HS-5 (cell line): ENCODE data around the gene HSD11B1.
A peak's percentile ranks its signal among the peaks of the same experiment; 100 is the strongest.

Experiments
- DNase-seq: peaks from one replicate; pipeline ENCODE4 v3.0.0-alpha.2; 2012; ENCODE audit warnings: low read depth

Gene HSD11B1

DNA sequence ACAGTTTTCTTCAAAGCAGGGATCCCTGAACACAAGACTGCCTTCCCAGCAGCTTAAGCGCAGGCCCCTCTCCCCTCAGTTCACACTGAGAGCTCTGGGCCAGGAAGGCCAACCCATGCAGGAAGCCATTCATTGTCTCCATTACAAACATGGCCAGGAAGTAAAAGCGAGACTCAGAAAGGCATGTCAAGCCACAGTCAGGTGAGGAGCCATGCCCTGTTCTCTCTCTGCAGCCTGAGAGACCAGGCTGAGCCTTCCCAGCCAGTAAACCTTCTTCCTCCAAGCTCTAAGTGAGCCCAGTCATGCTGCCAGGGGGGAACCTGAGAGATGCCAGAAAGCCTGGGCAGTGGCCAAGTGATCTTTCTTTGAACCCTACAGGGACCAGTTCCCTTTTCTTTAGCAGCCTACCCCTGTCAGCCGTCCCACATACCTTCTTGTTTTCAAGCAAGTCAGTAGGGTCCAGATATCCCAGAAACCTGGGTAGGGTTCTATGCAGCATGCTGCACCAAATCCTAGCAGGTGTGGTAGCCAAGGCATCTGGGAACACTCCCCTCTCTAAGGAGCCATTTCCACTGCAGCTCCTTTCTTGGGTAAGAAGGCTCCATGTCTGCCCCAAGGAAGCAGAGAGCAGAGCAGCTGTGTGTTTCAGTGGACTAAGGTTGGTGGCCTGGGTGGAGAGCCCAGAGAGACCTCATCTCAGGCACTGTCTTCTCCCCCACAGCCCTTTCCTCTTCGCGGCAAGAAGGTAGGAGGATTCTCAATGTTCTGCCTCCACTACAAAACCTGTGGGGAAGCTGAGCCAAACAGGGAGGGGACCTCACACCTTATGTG, 52.2 kb downstream of the HSD11B1 start:
- DNase-seq = no peak

DNA sequence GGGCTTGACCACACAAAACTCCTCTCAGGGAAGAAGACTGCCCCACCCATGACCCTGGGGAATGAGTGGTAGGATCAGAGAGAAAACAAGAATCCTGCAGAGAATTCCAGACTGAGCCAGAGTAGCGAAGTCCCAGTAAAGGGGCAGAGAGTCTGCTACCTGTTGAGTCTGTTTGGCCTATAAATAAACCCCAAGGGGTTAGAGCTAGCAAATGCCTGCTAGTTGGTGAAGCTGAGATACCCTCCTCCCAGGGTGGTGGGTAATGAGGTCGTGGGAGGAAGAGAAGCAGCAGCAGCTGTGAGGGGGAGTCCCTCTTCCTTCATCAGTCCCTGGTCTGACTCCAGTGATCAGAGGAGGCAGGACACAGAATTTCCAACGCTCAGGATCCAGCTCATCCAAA, 53.8 kb downstream of the HSD11B1 start:
- no peak for DNase-seq

DNA sequence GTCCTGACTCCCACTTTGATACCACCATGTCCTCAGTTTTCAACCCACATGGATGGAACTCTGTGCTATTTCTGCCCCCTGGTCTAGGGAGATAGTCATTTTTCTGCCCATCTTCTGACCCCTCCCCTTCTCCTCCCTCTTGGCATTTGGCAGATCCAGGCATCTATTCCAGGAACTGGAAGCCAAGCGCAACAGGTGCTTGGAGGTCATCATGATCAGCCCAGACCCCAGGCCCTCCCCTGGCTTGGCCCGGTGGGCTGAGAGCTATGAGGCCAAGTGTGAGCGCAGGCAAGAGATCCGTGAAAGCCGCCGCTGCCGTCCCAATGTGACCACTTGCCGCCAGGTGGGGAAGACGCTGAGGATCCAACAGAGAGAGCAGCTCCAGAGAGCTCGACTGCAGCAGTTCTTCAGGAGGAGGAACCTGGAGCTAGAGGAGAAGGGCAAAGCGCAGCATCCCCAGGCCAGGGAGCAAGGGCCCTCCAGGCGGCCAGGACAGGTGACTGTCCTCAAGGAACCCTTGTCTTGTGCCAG, 55.2 kb downstream of the HSD11B1 start:
- no peak for DNase-seq

DNA sequence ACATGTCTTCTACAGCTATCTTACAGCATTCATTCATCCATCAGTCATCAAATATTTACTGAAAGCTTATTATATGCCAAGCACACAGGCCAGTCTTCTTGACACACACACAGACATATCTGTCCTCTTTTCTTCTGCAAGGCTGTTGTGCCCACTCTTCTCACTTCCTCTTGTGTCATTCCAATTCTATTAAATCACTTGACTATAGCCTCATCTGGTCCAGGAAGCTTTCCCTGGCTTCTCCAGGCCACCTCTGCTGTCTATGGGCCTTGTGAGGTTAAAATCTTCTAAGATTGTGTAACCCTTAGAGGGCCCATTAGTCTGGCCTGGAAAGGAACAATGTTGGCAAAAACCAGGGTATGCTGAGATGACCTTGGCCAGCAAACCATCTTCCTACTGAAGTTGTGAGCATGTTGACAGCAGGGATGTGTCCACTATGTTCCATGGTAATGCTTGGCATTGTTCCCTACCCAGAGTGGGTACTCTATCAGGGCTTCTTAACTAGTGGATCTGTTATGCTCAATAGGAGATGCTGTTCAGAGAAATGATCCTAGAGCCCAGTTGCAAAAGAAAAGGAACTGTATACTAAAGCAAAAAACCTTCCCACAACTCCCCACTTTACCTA, 56.5 kb downstream of the HSD11B1 start:
- no peak for DNase-seq

DNA sequence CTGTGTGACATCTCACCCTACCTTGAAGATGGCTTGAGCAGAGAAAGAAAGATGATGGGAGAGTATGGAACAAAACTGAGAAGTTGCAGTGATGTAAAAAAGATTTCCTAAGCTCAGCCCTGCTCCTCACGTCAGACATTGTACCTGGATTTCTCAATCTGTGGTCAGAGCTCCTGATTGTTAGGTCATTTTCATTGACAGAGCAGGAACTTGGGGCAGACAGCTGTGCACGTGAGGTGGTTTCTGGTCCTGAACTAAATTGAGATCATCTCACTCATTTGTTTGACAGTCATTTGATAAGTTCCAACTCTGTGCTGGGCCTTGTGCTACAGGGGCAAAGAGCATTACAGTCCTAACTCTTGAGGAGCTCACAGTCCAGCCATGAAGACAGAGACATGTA, 61.4 kb downstream of the HSD11B1 start:
- DNase-seq = no peak

DNA sequence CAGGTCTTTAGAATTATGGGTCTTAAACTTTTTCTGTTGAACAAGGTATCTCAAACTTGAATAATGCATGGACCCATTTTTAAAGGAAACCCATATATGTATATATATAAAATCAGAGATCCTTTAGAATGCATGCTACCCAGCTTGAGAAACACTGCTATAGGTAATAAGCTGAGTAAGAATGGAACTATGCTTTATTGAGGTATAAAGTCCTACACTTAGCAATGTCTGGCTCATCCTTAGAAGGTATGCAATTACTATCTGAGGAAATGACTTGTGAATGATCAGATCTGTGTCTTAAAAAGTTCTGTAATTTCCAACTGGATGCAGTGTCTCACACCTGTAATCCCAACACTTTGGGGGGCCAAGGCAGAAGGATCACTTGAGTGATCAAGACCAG, 62.5 kb downstream of the HSD11B1 start:
- DNase-seq = no peak

DNA sequence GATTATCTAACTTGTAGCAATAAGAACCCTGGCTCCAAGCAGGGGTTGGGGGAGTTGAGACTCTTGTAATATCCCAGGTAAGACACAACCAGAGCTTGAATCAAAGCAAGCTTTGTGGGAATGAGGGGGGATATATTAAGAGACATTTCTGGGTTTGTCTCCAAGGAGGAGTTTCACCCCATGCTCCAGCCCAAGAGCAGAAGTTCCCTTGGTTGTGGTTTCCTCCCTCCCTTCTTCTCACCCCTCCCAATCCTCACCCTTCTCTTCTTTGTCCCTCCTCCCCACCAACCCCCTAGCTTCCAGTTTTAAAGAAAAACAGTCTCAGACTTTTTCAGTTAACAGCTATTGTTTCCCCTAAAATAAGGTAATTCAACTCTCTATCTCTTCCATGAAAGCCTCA, 63.1 kb downstream of the HSD11B1 start:
- no peak for DNase-seq

DNA sequence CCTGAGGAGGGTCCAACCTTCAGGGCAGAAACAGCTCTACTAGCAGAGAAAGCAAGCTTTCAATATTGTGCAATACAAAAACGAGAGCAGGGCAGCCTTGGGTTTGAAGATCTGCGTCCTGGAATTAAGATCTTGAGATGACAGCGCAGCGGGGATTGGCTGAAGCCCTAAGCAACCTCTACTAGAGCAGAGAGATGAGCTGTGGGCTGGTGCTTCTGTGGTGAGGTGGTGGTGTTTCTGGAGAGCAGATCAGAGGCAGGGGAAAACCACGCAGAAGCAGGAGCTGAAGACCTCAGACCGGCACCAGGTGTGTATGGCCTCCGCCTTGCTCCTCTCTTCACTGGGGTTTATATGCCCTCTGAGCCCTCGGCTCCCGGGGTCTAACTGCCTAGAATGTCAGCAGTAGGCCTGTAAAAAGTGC, 63.7 kb downstream of the HSD11B1 start:
- DNase-seq = no peak

DNA sequence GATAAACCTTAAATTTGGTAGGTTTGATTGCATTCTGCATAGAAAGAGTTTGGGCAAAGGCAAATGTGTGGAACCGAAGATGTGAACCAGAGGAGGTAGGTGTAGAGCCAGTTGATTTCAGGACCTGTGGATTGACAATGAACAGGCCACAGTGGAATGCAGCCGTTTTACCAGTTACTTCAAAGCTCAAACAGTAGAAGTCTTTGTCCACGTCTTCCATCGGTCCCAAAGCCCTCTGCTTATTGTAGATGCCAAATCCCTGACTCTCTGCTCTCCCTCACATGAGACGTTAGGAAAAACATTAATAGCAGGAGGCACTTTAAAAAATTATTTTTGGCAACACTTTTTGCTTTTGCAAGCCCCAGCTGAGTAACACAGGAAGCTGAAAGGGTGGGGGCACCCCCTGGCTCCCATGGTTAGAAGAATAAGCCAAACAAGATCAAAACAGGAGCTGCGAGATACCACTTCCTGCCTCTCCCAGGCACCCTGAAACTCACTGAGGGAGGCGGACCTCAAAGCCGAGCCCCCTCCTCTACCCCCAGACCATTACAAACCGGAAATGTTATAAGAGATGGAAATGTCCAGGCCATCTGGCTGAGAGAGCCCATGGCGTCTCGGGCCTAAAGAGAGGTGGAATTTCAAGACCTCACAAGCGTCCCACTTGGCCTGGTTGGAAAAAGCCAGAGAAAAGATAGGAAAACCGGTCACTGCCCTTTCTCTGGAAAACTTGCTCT, 64.7 kb downstream of the HSD11B1 start:
- DNase-seq = peak; percentile 74

DNA sequence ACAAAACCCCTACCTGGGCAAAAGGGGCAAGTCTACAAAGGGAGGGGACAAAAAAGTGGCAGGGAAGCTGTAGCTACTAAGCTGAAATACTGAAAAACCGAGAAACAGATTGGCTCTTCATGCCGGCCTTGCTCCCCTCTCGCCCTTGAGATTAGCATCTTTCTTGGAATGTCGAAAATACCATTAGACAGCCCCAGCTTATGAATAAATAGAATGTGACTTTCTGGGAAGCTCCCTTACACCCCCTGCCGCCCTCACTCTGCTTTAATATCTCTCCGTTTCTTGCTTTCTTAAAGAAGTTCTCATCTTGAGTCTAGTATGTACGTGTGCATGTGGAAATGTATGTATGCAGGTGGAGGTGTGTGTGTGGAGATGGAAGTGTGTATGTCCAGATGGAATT, 65.3 kb downstream of the HSD11B1 start:
- DNase-seq = no peak

DNA sequence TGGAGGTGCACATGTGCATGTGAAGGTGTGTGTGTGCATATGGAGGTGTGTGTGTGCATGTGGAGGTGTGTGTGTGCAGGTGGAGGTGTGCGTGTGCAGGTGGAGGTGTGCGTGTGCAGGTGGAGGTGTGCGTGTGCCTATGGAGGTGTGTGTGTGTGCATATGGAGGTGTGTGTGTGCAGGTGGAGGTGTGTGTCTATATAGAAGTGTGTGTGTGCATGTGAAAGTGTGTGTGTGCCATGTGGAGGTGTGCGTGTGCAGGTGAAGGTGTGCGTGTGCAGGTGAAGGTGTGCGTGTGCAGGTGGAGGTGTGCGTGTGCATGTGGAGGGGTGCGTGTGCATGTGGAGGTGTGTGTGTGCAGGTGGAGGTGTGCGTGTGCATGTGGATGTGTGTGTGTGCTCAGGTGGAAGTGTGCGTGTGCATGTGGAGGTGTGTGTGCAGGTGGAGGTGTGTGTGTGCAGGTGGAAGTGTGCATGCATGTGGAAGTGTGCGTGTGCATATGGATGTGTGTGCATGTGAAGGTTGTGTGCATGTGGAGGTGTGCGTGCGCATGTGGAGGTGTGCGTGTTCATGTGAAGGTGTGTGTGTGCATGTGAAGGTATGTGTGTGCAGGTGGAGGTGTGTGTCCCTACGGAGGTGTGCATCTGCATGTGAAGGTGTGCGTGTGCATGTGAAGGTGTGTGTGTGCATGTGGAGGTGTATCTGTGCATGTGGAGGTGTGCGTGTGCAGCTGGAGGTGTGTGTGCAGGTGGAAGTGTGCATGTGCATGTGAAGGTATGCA, 66.2 kb downstream of the HSD11B1 start:
- no peak for DNase-seq

DNA sequence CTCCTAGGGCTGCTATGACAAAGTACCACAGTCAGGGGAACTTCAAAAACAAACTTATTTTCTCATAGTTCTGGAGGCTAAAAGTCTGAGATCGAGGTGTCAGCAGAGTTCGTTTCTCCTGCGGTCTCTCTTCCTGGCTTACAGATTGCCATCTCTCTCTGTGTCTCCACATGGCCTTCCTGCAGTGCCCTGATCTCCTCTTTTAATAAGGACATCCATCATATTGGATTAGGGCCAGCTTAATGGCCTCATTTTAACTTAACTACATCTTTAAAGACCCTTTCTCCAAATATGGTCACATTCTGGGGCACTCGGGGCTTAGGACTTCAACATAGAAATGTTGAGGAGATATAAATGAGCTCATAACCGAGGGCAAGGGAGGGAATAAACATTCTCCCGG, 67.5 kb downstream of the HSD11B1 start:
- DNase-seq = no peak

DNA sequence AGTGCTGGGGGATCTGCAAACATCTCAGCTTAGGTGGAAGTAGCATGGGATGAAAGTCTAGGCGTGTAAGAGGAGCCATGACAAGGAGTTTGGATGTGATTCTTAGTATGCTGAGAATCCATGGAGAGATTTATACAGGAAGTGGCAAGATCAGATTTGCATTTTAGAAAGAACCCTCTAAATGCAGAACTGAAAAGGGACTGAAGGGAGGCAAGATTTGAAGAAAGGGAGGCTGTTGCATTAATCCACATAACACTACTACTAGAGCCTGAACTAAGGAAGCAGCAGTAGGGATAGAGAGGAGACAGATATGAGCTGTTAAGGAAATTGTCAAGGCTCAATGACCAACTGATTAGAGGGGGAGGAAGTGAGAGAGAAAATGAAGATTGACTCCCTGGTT, 69.9 kb downstream of the HSD11B1 start:
- DNase-seq = no peak

DNA sequence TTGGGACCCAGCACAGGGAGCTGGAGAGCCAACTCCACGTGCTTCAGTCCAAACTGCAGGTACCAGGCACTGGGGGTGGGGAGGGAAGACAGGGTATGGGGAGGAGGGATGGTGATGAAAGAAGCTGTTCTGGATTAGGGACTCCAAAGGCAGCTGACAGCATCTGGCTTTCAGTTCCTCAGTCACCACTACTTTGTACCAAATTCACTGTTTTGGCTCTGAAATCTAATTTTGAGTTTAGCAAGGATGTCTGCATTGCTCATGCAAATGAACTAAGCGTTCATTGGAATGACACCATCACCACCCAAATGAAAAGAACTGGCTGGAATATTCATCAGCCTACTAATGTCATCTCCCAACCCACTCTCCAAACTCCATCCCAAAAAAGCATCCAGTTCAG, 71.0 kb downstream of the HSD11B1 start:
- no peak for DNase-seq

DNA sequence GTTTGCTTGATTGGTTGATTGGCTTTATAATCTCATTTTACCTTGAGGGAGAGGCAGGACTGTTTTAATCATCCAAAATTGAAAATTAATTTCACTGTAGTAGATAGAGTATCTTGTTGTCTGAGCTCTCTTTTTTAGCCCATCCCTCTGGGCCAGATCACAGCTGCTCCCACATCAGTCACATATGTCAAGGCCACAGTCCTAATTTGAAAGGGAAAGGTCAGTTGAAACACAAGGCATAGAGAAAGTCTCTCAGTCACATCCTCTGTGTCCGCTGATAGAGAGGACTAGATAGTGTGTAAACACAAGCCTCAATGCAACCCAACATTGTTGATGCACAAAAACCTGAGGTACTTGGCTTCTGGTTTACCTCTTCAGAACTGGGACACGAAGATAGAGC, 72.9 kb downstream of the HSD11B1 start:
- DNase-seq = no peak

DNA sequence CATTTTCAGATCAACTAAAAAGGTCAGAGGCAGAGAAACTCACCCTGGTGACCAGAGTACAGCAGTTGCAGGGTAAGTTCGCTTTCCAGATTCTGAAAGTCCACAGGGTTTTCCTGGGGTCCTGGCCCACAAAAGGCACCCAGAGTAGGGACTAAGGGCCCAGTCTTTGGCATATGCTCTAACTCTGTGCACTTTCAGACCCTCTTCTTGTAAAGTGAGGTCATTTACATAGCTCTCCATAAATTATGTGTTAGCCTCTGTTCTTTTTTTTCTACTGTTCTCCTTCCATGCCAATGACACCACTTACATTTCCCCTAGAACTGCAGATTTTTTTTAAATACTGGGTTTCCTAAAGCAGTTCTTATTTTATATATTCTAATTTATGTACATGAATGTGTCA, 73.5 kb downstream of the HSD11B1 start:
- DNase-seq = no peak

DNA sequence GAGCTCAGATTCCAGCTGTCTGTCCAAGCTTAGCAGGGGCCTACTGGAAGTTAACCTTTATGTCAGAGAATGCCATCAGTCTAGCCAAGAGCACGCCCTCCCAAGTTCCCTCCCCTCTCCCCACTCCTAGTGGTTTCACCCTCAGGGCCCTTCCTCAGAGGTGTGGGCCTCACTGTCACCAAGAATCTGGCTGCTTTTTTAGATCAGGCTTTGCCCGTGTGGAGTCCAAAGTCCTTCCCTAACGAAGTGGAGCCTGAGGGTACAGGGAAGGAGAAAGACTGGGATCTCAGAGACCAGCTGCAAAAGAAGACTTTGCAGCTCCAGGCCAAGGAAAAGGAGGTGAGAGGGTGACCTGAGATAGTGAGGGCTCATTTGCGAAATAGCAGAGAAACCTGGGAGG, 75.6 kb downstream of the HSD11B1 start:
- no peak for DNase-seq

DNA sequence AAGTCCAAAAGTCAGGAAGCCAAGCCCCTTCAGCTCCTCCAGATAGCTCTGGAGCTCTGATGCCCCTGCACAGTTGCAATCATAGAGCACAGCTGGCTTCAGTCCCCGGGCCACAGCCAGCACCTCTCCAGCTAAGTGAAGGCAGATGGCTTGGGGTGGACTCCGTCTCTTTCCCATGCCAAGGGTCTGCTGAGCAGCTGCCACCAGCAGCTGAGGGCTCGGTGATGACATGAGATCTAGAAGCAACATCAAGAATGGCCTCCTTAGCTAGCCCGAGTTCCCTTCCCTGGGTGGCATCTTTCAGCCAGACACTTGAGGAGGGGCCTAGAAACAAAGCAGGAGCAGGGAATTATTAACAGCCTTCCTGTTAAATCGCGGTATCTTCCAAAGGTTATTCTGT, 78.7 kb downstream of the HSD11B1 start:
- DNase-seq = no peak
